ENCODE measurements around the gene LHCGR. TPM values are rescaled to one million over a fixed set of nuclear protein-coding genes. Genes with fewer than 3 reads are reported as not detected.

LHCGR gene
- total RNA-seq: under 0.01 TPM

DNA sequence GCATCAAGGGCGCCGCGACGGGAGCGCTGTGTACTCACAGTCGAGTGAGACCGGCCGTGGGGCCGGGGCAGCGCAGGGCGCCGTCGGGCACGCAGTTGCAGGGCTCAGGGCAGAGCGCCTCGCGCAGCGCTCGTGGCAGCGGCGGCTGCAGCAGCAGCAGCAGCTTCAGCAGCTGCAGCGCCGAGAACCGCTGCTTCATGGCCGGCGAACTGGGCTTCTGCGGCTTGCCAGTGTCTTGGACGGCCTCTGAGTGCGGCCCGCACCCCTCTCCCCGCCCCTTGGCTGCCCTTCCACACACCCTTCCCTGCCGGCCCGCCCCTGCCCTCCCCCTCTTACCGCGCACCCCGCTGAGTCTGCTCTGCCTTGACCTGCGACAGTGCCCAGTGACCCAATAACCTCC is at the start of gene LHCGR:
Gene LHCGR, minus strand, starts transcription at position 252 of the 400 bp plus-strand sequence. Its CDS starts 53 bp downstream, at position 199.
- FAIRE-seq (no peak), DNase-seq (ENCODE audit: low spot score in 2 of 2) (no peak)

GRCh38 chr2:48799601-48800000 is 44.1 kb upstream of the LHCGR start:
- DNase-seq (ENCODE audit: low spot score in 2 of 2): no peak
- FAIRE-seq: no peak

DNA sequence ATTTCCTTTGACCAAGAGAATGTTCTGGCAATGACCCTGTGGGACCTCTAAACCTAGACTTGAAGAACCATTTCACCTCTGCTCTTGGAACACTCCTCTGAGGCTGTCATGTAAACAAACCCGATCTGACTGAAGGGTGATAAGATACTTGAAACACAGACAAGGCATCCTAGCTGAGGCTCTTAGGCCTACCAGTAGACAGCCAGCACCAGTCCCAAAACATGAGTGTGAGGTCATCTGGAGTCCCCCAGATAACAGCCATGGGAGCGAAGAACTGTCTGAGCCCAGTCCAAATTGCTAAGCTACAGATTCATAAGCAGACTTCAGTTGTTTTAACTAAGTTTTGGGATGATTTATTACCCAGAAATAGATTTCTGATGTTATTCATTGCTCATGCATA is 39.5 kb upstream of the LHCGR start:
- FAIRE-seq (no peak), DNase-seq (ENCODE audit: low spot score in 2 of 2) (no peak)

GRCh38 chr2:48793671-48794070 is 38.1 kb upstream of the LHCGR start:
- no peak for FAIRE-seq
- no peak for DNase-seq (ENCODE audit: low spot score in 2 of 2)

DNA sequence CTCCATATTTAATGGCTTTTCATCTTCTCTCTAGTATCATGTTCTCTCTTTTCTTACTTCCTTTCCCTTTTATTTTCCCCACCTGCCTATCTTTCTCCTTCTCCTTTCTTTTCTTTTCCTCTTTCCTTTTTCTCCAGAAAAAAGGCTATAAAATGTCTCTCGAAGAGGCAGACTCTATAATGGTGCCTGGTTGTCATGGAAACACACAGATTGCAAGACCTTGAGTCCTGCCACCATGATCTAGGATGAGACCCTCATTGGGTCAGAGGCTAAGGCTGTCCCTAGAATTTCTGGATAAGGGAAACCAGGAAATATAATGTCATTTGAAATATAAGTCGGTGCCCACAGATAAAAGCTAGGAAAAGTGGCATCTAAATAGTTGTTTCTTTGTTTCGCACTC is 36.5 kb upstream of the LHCGR start:
- DNase-seq (ENCODE audit: low spot score in 2 of 2) (no peak), FAIRE-seq (no peak)

DNA sequence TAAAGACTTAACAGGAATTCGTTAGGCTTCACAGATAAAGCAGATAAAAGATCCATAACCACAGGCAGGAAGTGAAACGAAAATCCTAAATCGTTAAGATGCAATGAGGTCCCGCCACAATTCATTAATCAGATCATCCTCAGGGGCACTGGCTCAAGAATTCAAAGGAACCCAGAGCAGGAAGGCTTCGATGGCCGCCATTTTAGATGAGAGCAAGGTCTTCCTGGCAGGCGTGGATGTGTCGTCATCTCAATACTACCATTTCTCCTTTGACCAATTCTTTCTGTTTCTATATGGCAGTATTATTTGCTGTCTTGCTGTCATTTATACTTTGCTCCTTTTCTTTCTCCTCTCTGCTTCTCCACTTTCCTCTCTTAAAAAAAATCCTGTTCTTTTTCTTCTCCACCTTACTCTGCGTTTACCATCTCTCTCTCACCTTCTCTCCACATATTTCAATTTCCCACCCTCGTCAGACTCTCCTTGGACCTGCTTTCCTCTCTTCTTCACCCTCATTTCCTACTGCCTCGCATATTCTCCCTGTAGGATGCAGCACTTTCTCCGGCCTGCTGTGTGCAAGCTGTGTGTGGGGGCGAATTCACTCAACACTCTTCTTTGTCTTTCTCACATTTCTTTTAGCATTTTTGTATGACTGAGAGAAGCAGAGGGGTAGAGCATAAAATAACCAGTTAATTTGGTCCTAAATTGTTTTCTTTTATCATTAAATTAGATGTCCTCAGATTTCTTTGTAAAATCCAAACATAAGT is 35.1 kb upstream of the LHCGR start:
- FAIRE-seq: no peak
- DNase-seq (ENCODE audit: low spot score in 2 of 2): no peak

DNA sequence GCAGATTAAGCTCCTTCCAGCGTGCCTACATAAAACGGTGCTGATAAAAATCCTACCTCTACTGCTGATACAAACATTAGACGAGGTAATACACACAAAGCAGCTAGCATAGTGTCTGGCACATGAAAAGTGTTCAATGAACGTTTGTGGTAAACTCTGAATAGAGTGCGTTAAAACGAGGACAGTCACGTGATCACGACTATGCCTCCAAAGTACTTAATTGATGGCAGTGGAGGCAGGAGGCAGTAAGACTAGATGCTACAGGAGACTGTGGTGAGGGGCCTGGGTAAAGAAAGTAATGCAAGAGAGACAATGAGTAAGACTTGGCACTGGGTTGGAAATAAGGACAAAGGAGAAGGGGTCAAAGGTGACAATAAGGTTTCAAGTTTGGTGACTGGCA is 32.1 kb upstream of the LHCGR start:
- no peak for DNase-seq (ENCODE audit: low spot score in 2 of 2)
- FAIRE-seq: no peak

DNA sequence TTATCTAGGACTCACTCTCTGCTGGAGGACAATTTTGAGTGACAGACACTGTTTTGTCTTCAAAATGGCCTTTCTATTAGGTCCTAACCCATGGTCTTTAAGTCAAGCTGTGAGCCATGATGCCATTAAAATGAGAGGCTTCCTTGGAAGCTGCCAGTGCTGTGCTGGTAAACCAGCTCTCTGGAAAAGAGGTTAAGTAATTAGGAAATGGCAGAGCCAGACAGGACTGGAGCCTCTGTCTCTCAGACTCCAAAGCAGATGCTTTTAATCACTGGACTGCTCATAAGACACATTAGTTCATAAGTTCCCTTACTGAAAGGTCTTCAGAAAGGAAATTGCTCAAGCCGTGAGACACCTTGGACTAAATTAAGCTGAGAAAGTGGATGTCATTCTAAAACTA is 25.8 kb upstream of the LHCGR start:
- DNase-seq (ENCODE audit: low spot score in 2 of 2): no peak
- FAIRE-seq: no peak

GRCh38 chr2:48779019-48779716 is 23.6 kb upstream of the LHCGR start:
- FAIRE-seq (no peak), DNase-seq (ENCODE audit: low spot score in 2 of 2) (no peak)

- FAIRE-seq: no peak
- no peak for DNase-seq (ENCODE audit: low spot score in 2 of 2)
Measured at GRCh38 chr2:48774251-48774650, 18.7 kb upstream of the LHCGR start.

GRCh38 chr2:48771241-48772014 is 15.9 kb upstream of the LHCGR start:
- DNase-seq (ENCODE audit: low spot score in 2 of 2) (no peak), FAIRE-seq (peak; percentile 91)

DNA sequence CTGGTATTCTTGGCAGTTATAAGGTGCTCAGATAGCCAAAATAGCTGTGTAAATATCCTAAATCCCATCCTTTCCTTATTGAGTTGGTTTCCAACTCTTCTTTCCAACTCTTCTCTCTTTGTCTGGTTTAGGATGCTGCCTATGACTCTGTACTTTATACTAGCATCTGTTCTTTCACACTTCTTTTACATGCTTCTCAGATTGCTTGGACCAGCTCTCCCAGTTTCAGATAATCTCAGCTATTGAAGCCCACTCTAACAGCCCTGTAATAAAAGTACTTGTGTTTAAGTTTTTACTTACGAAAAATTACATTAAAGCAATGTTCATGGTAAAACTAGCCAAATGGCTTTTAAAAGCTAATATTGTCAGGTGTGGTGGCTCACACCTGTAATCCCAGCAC is 14.7 kb upstream of the LHCGR start:
- DNase-seq (ENCODE audit: low spot score in 2 of 2): no peak
- no peak for FAIRE-seq

DNA sequence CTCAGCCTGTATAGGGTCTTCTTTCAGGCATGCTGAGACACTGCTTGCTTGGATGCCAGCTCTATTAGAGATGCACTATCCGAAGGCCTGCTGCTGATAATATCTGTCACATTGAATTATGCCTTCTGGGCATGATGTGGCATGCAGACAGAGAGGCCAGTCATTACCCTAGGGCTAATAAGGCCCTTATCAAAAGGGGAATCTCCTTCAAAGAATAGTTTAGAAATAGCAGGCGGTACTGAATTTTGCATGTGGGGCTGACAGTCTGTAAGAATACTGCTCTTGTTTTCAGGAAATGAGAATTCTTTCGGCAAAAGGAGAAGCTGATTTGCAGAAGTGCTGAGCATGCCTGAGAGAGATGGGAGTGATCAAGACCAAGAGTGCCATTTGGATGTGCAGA is 13.1 kb upstream of the LHCGR start:
- peak in 1 of 2 donors; percentile 12 for DNase-seq (ENCODE audit: low spot score in 2 of 2)
- FAIRE-seq: no peak

- no peak for FAIRE-seq
- DNase-seq (ENCODE audit: low spot score in 2 of 2): no peak
Measured at GRCh38 chr2:48767330-48767729, 11.8 kb upstream of the LHCGR start.

- DNase-seq (ENCODE audit: low spot score in 2 of 2) (no peak), FAIRE-seq (no peak)
Measured at GRCh38 chr2:48760826-48761225, 5.3 kb upstream of the LHCGR start.

GRCh38 chr2:48759682-48760081 is 4.2 kb upstream of the LHCGR start:
- DNase-seq (ENCODE audit: low spot score in 2 of 2) (no peak), FAIRE-seq (no peak)

GRCh38 chr2:48756289-48756688 is 765 bp upstream of the LHCGR start:
- FAIRE-seq (no peak), DNase-seq (ENCODE audit: low spot score in 2 of 2) (no peak)

DNA sequence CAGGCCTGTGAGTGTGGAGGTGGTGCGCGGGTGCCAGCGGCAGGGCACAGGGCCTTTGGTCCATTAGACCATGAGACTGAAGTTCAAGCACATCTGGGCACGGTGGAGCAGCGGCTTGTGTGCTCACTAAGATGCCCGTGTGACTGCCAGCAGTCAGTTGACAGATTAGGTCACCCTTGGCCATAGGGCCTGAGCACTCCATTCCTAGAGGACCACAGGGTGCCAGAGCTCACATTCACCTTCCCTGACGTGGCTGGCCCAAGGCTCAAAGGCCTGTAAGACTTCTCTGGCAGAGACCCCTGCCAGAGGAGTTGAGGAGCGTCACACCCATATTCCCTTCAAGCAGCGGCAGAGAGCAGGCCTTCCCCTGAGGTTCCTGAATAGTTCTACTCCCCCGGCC is 650 bp downstream of the LHCGR start:
- no peak for DNase-seq (ENCODE audit: low spot score in 2 of 2)
- no peak for FAIRE-seq

DNA sequence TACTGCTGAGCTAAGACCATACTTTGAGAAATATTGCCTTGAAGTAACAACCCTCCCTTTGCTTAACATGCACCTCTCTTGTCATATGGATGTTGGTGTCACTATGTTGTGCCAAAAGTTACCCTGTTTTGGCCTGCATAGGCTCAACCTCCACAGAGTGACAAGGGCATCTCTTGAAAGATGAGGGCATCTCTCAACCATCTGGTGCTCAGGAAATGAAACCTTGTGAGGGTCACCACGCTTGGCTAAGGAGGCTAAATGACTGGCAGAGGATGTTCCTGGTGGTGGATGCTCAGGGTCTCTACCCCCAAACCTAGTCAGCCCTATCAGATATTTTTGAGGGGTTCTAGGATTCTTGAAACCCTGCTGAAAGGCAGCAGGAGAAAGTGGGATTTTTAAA is 2.3 kb downstream of the LHCGR start:
- no peak for FAIRE-seq
- DNase-seq (ENCODE audit: low spot score in 2 of 2): no peak

DNA sequence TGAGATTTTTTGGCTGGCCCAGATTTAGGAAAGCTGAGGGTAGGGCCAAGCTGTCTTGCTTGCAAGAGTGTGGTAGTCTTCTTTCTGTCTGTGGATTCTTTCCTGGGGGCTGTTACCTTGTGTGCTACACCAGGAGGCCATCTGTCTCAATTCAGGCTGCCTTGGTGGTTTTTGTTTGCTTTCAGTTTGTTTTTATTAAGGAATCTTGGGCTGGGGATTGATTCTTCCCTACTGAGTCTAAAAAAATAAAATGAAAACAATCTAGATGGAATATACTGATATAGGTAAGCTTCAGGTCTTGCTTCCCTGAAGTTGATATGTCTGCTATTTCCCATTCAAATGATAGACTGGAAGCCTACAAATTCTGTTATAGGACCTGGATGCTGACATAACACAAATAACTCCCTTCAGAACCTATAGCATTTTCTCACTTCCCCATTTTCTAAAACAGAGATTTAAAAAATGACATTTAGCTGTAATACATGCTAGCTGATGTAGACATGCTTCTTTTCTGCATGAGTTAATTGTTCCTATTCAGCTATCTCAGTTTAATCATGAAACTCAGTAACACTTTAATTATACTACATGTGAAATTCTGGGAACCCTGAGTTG is 5.3 kb downstream of the LHCGR start:
- FAIRE-seq: no peak
- DNase-seq (ENCODE audit: low spot score in 2 of 2): no peak
